Activated T-helper 1 cell treated with Interleukin-2 at 50 U/mL for 16 hours (primary cell): ENCODE measurements around the gene SLC32A1.

Experiments used
- DNase-seq: peaks from one replicate; pipeline ENCODE4 v3.0.0-alpha.2; 2020; ENCODE audit warnings: low read depth

The SLC32A1 gene

GRCh38 chr20:38752029-38752428 lies 27.7 kb downstream of the SLC32A1 start:
- no peak for DNase-seq

DNA sequence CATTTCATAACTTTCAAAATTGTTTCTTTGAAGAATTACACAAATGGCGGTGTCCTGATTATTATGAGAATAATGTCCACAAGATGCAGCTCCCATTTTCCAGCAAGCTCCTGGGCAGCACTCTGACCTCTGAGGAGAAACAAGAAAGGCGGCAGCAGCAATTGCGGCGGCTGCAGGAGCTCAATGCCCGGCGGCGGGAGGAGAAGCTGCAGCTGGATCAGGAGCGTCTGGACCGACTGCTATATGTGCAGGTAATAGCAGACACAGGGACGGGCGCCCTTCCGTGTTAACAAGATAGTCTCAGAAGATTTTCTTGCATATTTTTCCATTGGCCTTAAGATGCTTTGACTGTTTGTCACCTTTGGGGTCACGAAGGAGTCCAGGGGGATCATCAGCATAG lies 30.6 kb downstream of the SLC32A1 start:
- DNase-seq: no peak

- no peak for DNase-seq
Observed at GRCh38 chr20:38755324-38755910, 31.1 kb downstream of the SLC32A1 start.

- no peak for DNase-seq
Observed at GRCh38 chr20:38757145-38757775, 33.0 kb downstream of the SLC32A1 start.

DNA sequence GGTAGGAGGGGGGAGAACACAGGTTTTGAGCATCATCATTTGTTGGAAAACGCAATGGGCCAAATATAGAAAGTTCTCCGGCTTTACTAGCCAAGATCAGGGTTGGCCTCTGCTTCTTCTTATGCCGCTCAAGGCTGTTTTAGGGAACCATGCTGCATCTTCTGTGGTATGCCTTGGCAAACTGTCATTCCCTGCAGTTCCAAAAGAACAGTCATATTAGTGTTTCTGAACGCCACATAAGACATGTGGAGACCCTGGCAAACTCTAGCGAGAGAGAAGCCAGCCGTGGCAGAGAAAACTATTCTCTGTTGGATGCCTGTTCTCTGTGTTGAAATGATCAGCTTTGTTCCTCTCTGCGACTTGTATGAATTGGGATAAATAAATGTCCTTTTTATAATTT lies 34.8 kb downstream of the SLC32A1 start:
- no peak for DNase-seq

DNA sequence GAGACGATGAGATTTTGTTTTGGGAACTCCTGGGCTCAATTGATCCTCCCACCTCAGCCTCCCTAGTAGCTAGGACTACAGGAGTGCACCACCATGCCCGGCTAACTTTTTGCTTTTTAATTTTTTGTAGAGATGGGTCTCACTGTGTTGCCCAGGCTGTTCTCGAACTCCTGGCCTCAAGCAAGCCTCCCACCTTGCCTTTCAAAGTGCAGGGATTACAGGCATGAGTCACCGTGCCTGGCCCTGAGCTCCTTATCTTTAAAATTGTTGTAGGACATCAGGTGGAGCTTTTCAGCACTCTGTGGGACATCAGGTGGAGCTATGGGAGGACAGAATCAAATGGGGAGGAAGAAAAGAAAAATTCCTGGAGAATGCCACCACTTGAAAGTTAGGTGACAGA lies 36.7 kb downstream of the SLC32A1 start:
- no peak for DNase-seq

GRCh38 chr20:38762174-38762573 lies 37.9 kb downstream of the SLC32A1 start:
- no peak for DNase-seq

GRCh38 chr20:38763616-38764015 lies 39.3 kb downstream of the SLC32A1 start:
- DNase-seq: no peak

DNA sequence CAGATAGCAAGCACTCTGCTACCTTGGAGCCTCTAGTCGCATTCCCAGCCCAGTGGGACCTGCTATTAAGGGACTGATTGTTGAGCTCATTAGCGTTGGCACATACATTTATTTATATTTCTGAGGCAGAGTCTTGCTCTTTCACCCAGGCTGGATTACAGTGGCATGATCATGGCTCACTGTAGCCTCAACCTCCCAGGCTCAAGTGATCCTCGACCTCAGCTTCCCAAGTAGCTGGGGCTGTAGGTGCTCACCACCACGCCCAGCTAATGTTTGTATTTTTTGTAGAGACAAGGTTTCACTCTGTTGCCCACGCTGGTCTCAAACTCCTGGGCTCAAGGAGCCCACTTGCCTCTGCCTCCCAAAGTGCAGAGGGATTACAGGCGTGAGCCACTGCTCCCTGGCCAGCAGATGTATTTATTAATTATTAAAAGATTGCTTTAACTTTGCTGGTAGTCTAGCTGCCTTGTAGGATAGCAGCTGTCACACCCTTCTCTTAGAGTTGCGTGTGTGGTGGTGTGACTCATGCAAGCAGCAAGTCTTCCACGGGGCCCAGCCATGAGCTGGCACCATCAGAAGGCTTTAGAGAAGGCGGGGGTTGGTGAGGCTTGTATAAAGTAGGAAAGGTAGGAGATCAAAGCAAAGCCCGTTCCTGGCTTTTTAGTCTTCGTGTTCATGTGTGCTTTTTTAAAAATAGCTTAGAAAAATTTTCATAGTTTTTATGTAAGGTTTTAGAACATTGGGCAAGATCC lies 40.5 kb downstream of the SLC32A1 start:
- DNase-seq: no peak

- no peak for DNase-seq
Observed at GRCh38 chr20:38766071-38766470, 41.8 kb downstream of the SLC32A1 start.

DNA sequence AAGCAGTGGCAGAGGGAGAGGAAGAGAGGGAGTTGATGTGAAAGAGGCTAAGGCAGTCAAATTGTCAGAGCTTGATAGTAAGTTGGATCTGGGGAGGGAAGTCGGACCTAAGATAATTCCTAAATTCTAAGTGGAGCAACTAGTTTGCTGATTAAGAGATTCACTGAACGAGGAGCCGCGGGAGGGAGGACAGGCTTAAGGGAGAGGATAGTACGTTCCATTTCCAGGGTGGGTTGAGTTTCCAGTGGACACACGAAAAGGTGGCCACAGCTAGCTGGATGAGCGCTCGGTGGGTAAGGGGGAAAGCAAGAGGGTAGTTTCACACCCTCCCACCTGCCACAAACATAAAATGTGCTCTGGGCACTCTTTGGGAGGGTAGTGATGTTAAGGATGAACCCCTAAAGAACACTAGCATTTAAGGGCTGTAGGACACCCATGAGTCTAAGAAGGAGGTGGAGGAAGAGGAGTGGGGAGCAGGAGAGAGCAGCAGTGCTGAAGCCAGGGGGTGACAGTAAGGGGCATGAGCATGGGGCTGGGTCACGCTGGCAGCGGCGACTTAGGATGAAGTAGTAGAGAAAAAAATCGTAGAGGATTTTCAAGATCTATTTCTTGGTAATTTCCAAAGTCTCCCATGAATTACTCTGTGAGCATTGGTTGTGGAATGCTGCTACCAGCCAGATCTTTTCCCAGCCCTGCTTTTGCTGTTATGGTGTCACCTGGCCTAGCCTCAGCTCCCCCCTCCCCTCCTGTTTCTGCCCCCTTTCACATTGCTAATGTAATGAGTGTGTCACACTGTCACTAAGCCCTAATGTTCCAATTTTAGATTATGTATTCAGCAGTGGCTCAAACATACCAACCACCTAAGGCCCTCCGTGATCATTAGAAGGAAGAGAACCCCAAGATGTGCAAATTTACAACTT lies 45.4 kb downstream of the SLC32A1 start:
- no peak for DNase-seq

GRCh38 chr20:38770546-38770945 lies 46.3 kb downstream of the SLC32A1 start:
- DNase-seq: no peak

GRCh38 chr20:38770970-38771369 lies 46.7 kb downstream of the SLC32A1 start:
- DNase-seq: no peak

GRCh38 chr20:38771621-38772020 lies 47.3 kb downstream of the SLC32A1 start:
- DNase-seq: no peak

DNA sequence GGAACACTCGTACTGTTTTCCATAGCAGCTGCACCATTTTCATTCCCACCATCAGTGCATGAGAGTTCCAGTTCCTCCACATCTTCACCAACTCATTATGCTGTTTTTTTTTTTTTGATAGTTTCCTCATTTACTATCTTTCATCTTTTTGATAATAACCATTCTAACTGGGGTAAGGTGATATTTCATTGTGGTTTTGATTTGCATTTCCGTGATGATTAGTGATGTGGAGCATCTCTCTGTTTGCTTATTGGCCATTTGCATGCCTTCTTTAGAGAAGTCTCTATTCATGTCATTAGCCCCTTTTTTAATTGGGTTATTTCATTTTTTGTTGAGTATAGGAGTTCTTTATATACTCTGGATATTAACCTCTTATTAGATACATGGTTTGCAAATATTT lies 49.9 kb downstream of the SLC32A1 start:
- no peak for DNase-seq

GRCh38 chr20:38776363-38776762 lies 52.1 kb downstream of the SLC32A1 start:
- no peak for DNase-seq
